A549 (cell line): Measurements from ENCODE around the gene ADAR. TPM values are rescaled to one million over a fixed set of nuclear protein-coding genes. Genes with fewer than 3 reads are reported as not detected.
A peak's percentile ranks its signal among the peaks of the same experiment; 100 is the strongest.

Experiments used
- ATAC-seq, 2 experiments: fragments of 200-7000 bp in 1 of 2; fragments of >200 bp in 1 of 2; cut with Nextera tagmentation in 1 of 2; cut with Tn5 transposase in 1 of 2; 3 replicates each; pipeline versions ENCODE4 v1.8.0 to v1.9.1; 2018 to 2020; ENCODE audit warnings: mild to moderate bottlenecking in 1 of 2, moderate library complexity in 1 of 2
- CTCF ChIA-PET: fragments of 300-600 bp; sonication (Branson Sonifier 250); formaldehyde crosslinking; extraction: SDS; loops from one replicate; lab custom pipeline; 2021; ENCODE audit warnings: antibody characterized with exemption, inconsistent platforms; lab: Yijun Ruan, JAX
- POLR2A ChIA-PET: fragments of 350-600 bp; formaldehyde crosslinking; extraction: SDS; loops from one replicate; lab custom pipeline; 2021; ENCODE audit warnings: antibody characterized with exemption, inconsistent platforms; lab: Yijun Ruan, JAX
- DNase-seq, 2 experiments: peaks; one replicate each; pipeline versions ENCODE4 v3.0.0 to v3.0.0-alpha.2; 2011 to 2016; ENCODE audit warnings: low read depth in 1 of 2, low spot score in 1 of 2
- FAIRE-seq: peaks from 2 replicates; lab custom pipeline; 2011; peaks lifted over from hg19 to GRCh38; lab: Jason Lieb, UNC
- H3K27ac ChIP-seq, 2 experiments: fragments of >200 bp; sonication (Bioruptor Twin); formaldehyde crosslinking; 3 replicates each; pipeline ENCODE4 v1.5.1; 2016 to 2017
- H3K4me1 ChIP-seq: fragments of >200 bp; sonication (Bioruptor Twin); formaldehyde crosslinking; 3 replicates; pipeline ENCODE4 v1.6.1; 2016
- H3K4me2 ChIP-seq: fragments of >200 bp; sonication (Bioruptor Twin); formaldehyde crosslinking; 3 replicates; pipeline ENCODE4 v1.6.1; 2016
- H3K4me3 ChIP-seq: fragments of >200 bp; sonication (Bioruptor Twin); formaldehyde crosslinking; 3 replicates; pipeline ENCODE4 v1.5.1; 2016
- H3K9me3 ChIP-seq: fragments of >200 bp; sonication (Bioruptor Twin); formaldehyde crosslinking; 3 replicates; pipeline ENCODE4 v1.6.1; 2016
- BCL3 ChIP-seq: fragments of >200 bp; sonication (Bioruptor Twin); formaldehyde crosslinking; IDR thresholded peaks from 3 replicates; pipeline ENCODE4 v1.6.1; 2016
- CEBPB ChIP-seq, 2 experiments: fragments of >200 bp in 1 of 2; sonication (Bioruptor Twin) in 1 of 2; formaldehyde crosslinking in 1 of 2; IDR thresholded peaks; 2 replicates each; pipeline ENCODE4 v1.6.1; 2012 to 2016
- CTCF ChIP-seq: fragments of >200 bp; sonication (Bioruptor Twin); formaldehyde crosslinking; IDR thresholded peaks from 3 replicates; pipeline ENCODE4 v1.5.1; 2016
- E2F6 ChIP-seq: IDR thresholded peaks from 2 replicates; pipeline ENCODE4 v1.6.1; 2012; ENCODE audit warnings: low read depth, borderline replicate concordance
- FOXS1 ChIP-seq: fragments of 250-450 bp; sonication (Bioruptor Pico); IDR thresholded peaks from 2 replicates; pipeline ENCODE4 v1.5.0; 2020; ENCODE audit warnings: mild to moderate bottlenecking, moderate library complexity
- GATA3 ChIP-seq: IDR thresholded peaks from 2 replicates; pipeline ENCODE4 v1.6.1; 2012; ENCODE audit warnings: borderline replicate concordance
- JUN ChIP-seq, 2 experiments: fragments of >200 bp; sonication (Bioruptor Twin); formaldehyde crosslinking; IDR thresholded peaks; 2 replicates in 1 of 2; 3 replicates in 1 of 2; pipeline ENCODE4 v1.6.1; 2016 to 2017
- KDM1A ChIP-seq: fragments of 200-600 bp; sonication (generic); IDR thresholded peaks from 2 replicates; pipeline ENCODE4 v1.6.1; 2016; ENCODE audit warnings: low read depth, mild to moderate bottlenecking
- KDM5A ChIP-seq: fragments of 200-600 bp; sonication (generic); IDR thresholded peaks from 2 replicates; pipeline ENCODE4 v1.6.1; 2016; ENCODE audit warnings: antibody characterized with exemption, mild to moderate bottlenecking
- MAFK ChIP-seq: fragments of 450-650 bp; IDR thresholded peaks from 2 replicates; pipeline ENCODE4 v1.6.1; 2014; ENCODE audit not compliant: partially characterized antibody
- MAX ChIP-seq: IDR thresholded peaks from 2 replicates; pipeline ENCODE4 v1.6.1; 2012
- MYC ChIP-seq: IDR thresholded peaks from 2 replicates; pipeline ENCODE4 v1.6.1; 2012; ENCODE audit warnings: mild to moderate bottlenecking, inconsistent platforms, low read length, improper control_type of control experiment, borderline replicate concordance
- PHF8 ChIP-seq: fragments of 200-600 bp; sonication (generic); IDR thresholded peaks from 2 replicates; pipeline ENCODE4 v1.6.1; 2016; ENCODE audit warnings: low read depth, mild to moderate bottlenecking, antibody characterized with exemption, moderate library complexity, borderline replicate concordance
- POLR2A ChIP-seq: IDR thresholded peaks from 2 replicates; pipeline ENCODE4 v1.6.1; 2012; ENCODE audit warnings: mild to moderate bottlenecking, low read length
- RCOR1 ChIP-seq: fragments of 150-350 bp; IDR thresholded peaks from 2 replicates; pipeline ENCODE4 v1.6.1; 2014; ENCODE audit warnings: antibody characterized with exemption, low read length, low read depth
- USF2 ChIP-seq: fragments of 450-650 bp; IDR thresholded peaks from 2 replicates; pipeline ENCODE4 v1.6.1; 2014; ENCODE audit warnings: antibody characterized with exemption
- ZNF302 ChIP-seq: fragments of 250-450 bp; sonication (Bioruptor Pico); IDR thresholded peaks from 2 replicates; pipeline ENCODE4 v1.9.0; 2021; ENCODE audit warnings: inconsistent platforms, mild to moderate bottlenecking, moderate library complexity
- WGBS: methylation state at CpG from one replicate; pipeline ENCODE4 v1.1.6; 2017; ENCODE audit errors: missing lambda C conversion rate; 5-methylcytosine and 5-hydroxymethylcytosine counted together
- polyA plus RNA-seq, 4 experiments: library from polyadenylated mRNA; depleted of rRNA in 3 of 4; stranded (reverse); fragments of >200 nt; fragmentation: RNase III in 1 of 4; extraction: RNeasy Plus Mini Kit Qiagen cat#74134 plus additional on column Dnase treatment in 1 of 4; gene quantifications; 2 replicates in 3 of 4; 3 replicates in 1 of 4; pipeline ENCODE4 v1.2.3, GENCODE V29; 2011 to 2017

Gene ADAR
- polyA plus RNA-seq, 2 of the 4 experiments (the other 2 are of a cell fraction): 71.7 to 170 TPM

- H3K27ac ChIP-seq: peak overlapping the region; percentile 91 to 93
- DNase-seq: peak; percentile 78 to 93
- FAIRE-seq: peak; percentile 77
- H3K4me2 ChIP-seq: peak overlapping the region; percentile 92
- WGBS: 4% methylated on average over 34 of the region's 70 CpGs
- peaks cover 6% of the 10 kb centered on the region; the same call in 1 of the 3 replicates for H3K4me1 ChIP-seq
- ChIA-PET CTCF (interaction anchor here (0.6 to 1.7 kb wide), 5 partner anchors 11 to 251 kb away, joined by 3 to 7 read pairs (median 4); no protein-coding TSS in a partner anchor), POLR2A (interaction anchor here (1.2 kb wide), 1 partner anchor 68 kb away, joined by 4 read pairs; no protein-coding TSS in a partner anchor)
- TF ChIP-seq POLR2A: peak; percentile 29
- peak; percentile 88 for TF ChIP-seq PHF8
- peak; percentile 91 for TF ChIP-seq USF2
- TF ChIP-seq CEBPB (IDR thresholded peaks at IDR 0.05): 0 out of 4 replicates have a peak, but pooled peaks of 1 of the 2 experiments have one; percentile 8
- peak; percentile 27; the same call in 1 of the 2 replicates for TF ChIP-seq GATA3
- peak; percentile 63 for TF ChIP-seq MYC
- TF ChIP-seq E2F6: peak; percentile 67; the same call in 1 of the 2 replicates
- TF ChIP-seq MAFK: no peak
- peak; percentile 29 to 69; a peak in 3 of 5 replicates for TF ChIP-seq JUN (IDR thresholded peaks at IDR 0.05)
- no peak for TF ChIP-seq CTCF
- TF ChIP-seq KDM5A: peak; percentile 59
- no peak for TF ChIP-seq FOXS1 (CRISPR knock-in tag)
- peak; percentile 96 for TF ChIP-seq MAX
- 0 out of 3 replicates have a peak, but pooled peaks have one; percentile 44 for TF ChIP-seq BCL3
- TF ChIP-seq KDM1A: peak; percentile 83; the same call in 1 of the 2 replicates
- no peak for TF ChIP-seq RCOR1
- peaks cover 5% of the 10 kb centered on the region; the same call in 2 of the 3 replicates for H3K9me3 ChIP-seq
- ATAC-seq: peak; percentile 88 to 89
- peak overlapping the region; percentile 88 for H3K4me3 ChIP-seq
These were observed 19.5 kb upstream of the ADAR start for GRCh38 chr1:154627257-154628120.

- ChIA-PET POLR2A (interaction anchor here (0.6 kb wide), 1 partner anchor 1310 kb away, joined by 3 read pairs; no protein-coding TSS in a partner anchor), CTCF (interaction anchor here (0.6 to 1.7 kb wide), 7 partner anchors 10 to 1459 kb away, joined by 3 to 7 read pairs (median 4); no protein-coding TSS in a partner anchor)
- H3K4me1 ChIP-seq: peaks cover 6% of the 10 kb centered on the region; the same call in 1 of the 3 replicates
- TF ChIP-seq CEBPB (IDR thresholded peaks at IDR 0.05) (peak in 1 of 2 experiments; percentile 57; a peak in 2 of 4 replicates), ZNF302 (CRISPR knock-in tag) (no peak)
- peaks cover 5% of the 10 kb centered on the region; the same call in 2 of the 3 replicates for H3K9me3 ChIP-seq
- no peak for FAIRE-seq
- peak overlapping the region; percentile 88 for H3K4me3 ChIP-seq
- 42% methylated on average over 9 of the region's 10 CpGs for WGBS
- peak overlapping the region; percentile 91 to 93 for H3K27ac ChIP-seq
- peak in 1 of 2 experiments; percentile 13 for DNase-seq
- H3K4me2 ChIP-seq: peak overlapping the region; percentile 92
- peak; percentile 25 to 65; a peak in 3 of 6 replicates for ATAC-seq
These were observed 18.7 kb upstream of the ADAR start for GRCh38 chr1:154626456-154627256.
